WERI-Rb-1 (cell line): ENCODE data around the gene ZNF121.

Source experiments
- DNase-seq: peaks from one replicate; pipeline ENCODE4 v3.0.0-alpha.2; 2020
- H3K27ac ChIP-seq: fragments of 250-450 bp; sonication (Bioruptor Pico); 2 replicates; pipeline ENCODE4 v1.5.1; 2020; ENCODE audit warnings: mild to moderate bottlenecking, moderate library complexity
- H3K27me3 ChIP-seq: fragments of 250-450 bp; sonication (Bioruptor Pico); 2 replicates; pipeline ENCODE4 v1.5.1; 2021; ENCODE audit warnings: mild to moderate bottlenecking, low read depth, moderate library complexity; ENCODE audit not compliant: insufficient read depth, severe bottlenecking
- H3K36me3 ChIP-seq: fragments of 250-450 bp; sonication (Bioruptor Pico); 2 replicates; pipeline ENCODE4 v1.5.1; 2020; ENCODE audit warnings: mild to moderate bottlenecking, moderate library complexity
- H3K4me3 ChIP-seq: 2 replicates; pipeline ENCODE4 v1.5.1; 2011; ENCODE audit warnings: low read depth, mild to moderate bottlenecking, control low read depth, low read length
- H3K9me3 ChIP-seq: fragments of 250-450 bp; sonication (Bioruptor Pico); 2 replicates; pipeline ENCODE4 v1.5.1; 2021; ENCODE audit warnings: mild to moderate bottlenecking, moderate library complexity; ENCODE audit not compliant: severe bottlenecking
- TF ChIP-seq, protein P1 (sequence below): IDR thresholded peaks from 2 replicates; pipeline ENCODE4 v1.5.1; 2011; ENCODE audit warnings: low read depth, mild to moderate bottlenecking, control low read depth, inconsistent platforms, low read length

The ZNF121 gene

DNA sequence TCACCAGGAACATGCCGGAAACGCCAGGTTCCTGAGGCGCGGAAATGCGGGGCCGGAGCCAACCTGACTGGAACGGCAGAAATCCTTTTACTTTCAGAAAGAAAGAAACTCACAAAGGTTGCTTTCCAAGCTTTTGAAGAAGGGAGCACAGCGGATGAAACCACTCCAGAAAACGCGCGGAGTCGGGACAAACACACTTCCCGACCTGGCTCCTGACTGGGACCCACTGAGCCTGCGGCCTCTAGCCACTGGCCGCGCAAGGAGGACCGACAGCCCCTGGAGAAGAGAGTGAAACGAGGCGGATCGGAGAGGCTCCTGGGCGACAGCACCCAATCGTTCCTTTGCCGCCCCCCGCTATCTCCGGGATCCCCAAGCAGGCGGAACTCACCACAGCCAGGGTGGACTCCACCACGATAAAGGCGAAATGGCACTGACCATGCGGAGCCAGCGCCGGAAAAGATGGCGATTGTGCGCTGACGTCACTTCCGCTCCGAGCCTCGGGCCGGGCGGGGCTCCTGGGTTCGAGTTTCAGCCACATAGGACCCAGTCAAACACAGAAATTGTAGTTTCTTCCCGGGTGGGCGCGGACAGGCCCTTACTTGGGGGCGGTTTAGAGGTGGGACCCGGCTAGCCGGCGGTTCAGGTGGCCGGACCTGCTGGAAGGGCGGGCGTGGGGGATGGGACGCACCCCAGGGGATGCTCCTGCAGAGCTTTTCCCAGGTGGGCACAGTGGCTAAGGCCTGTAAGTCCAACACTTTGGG, at the start of gene ZNF121:
Gene ZNF121, minus strand, starts transcription at position 432 of the 761 bp plus-strand sequence. CDS start 16,407 bp downstream, outside the sequence.
- H3K27ac ChIP-seq, result peak within 1 kb of the TSS; percentile 89
- H3K9me3 ChIP-seq, result no peaks in the 10 kb centered on the region
- peak within 1 kb of the TSS; percentile 92 for H3K4me3 ChIP-seq
- H3K27me3 ChIP-seq, result no peaks in the 10 kb centered on the region
- peak; percentile 84 for DNase-seq
- peaks cover 16% of the 10 kb centered on the region for H3K36me3 ChIP-seq
- TF ChIP-seq, protein P1, sequence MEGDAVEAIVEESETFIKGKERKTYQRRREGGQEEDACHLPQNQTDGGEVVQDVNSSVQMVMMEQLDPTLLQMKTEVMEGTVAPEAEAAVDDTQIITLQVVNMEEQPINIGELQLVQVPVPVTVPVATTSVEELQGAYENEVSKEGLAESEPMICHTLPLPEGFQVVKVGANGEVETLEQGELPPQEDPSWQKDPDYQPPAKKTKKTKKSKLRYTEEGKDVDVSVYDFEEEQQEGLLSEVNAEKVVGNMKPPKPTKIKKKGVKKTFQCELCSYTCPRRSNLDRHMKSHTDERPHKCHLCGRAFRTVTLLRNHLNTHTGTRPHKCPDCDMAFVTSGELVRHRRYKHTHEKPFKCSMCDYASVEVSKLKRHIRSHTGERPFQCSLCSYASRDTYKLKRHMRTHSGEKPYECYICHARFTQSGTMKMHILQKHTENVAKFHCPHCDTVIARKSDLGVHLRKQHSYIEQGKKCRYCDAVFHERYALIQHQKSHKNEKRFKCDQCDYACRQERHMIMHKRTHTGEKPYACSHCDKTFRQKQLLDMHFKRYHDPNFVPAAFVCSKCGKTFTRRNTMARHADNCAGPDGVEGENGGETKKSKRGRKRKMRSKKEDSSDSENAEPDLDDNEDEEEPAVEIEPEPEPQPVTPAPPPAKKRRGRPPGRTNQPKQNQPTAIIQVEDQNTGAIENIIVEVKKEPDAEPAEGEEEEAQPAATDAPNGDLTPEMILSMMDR, result no peak

DNA sequence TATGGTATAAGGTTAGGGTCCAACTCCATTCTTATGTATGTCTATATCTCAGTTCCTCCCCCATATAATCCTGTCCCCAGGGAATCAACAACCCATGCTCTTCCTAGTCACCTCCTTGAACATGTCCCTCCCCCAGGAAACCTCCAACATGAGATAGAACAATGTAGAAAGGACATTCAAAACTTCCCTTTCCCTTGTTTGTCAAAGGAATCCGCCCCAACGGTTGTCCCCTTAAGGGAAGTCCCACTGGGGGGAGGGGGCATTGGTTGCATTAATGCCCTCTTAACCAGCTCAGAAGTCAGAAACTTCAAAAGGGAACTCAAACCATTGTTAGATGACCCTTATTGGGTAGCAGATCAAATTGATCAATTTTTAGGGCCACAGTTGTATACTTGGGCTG, 43.6 kb upstream of the ZNF121 start:
- no peak overlapping the region for H3K4me3 ChIP-seq
- H3K9me3 ChIP-seq, result no peaks in the 10 kb centered on the region
- H3K27me3 ChIP-seq, result no peaks in the 10 kb centered on the region
- DNase-seq, result no peak
- TF ChIP-seq, protein P1, result no peak
- peaks cover 12% of the 10 kb centered on the region for H3K36me3 ChIP-seq
- no peak overlapping the region for H3K27ac ChIP-seq

DNA sequence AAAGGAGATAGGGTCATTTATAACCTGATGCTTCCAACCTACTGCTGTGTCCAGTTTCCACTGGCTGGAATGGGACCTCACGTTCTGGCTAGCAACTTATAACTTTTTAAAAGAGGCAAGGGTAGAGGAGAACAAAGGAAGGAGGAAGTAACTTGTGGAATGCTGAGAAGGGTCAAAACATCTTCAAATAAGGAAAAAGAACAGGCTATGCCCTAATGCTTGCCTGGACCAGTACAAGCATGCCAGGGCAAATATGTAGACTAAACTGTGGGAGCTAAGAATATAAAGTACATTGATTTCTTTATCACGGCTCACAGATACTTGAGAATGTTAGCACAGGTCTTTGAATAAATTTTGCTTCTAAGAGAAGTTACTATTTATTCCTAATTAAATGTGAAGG, 38.2 kb upstream of the ZNF121 start:
- H3K27ac ChIP-seq, result no peak overlapping the region
- no peak overlapping the region for H3K4me3 ChIP-seq
- peaks cover 22% of the 10 kb centered on the region for H3K36me3 ChIP-seq
- no peak for DNase-seq
- TF ChIP-seq, protein P1, result no peak
- H3K27me3 ChIP-seq, result no peaks in the 10 kb centered on the region
- no peaks in the 10 kb centered on the region for H3K9me3 ChIP-seq

DNA sequence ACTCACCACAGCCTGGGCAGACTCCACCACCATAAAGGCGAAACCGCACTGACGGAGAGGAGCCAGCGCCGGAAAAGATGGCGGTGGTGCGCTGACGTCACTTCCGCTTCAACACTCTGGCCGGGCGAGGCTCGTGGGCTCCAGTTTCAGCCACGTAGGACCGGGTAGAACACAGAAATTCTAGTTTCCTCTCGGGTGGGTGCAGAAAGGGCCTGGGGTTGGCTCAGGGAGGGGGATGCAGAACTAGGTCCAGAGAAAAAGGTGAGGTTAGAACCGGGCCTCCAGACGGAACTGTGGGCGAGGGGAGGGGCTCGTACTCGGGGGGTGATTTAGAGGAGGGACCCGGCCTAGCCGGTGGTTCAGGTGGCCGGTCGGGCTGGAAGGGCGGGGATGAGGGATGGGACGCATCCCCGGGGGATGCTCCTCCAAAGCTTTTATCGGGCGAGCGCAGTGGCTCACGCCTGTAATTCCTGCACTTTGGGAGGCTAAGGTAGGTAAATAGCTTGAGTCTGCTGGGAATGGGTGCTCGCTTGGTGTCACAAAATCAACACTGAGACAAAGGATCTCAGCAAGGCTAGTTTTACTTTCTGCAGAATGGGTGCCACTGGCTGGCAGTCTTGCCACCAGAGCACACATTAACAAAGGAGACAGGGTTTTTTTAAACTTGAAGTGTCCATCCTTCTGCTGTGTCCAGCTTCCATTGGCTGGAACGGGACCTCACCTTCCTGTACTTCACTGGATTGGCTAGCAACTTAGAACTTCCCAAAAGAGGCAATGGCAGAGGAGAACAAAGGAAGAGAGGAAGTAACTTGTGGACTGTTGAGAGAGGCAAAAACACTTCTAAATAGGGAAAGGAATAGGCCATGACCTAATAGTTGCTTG, 37.1 kb upstream of the ZNF121 start, which contains the start of gene ZNF561:
Gene ZNF561, minus strand, starts transcription at position 77 of the 882 bp plus-strand sequence. CDS start 1,776 bp downstream, outside the sequence.
- H3K36me3 ChIP-seq, result peaks cover 31% of the 10 kb centered on the region
- H3K27ac ChIP-seq, result peak within 1 kb of the TSS; percentile 98
- H3K9me3 ChIP-seq, result no peaks in the 10 kb centered on the region
- peak within 1 kb of the TSS; percentile 66 for H3K4me3 ChIP-seq
- TF ChIP-seq, protein P1, result no peak
- DNase-seq, result peak; percentile 84
- no peaks in the 10 kb centered on the region for H3K27me3 ChIP-seq

DNA sequence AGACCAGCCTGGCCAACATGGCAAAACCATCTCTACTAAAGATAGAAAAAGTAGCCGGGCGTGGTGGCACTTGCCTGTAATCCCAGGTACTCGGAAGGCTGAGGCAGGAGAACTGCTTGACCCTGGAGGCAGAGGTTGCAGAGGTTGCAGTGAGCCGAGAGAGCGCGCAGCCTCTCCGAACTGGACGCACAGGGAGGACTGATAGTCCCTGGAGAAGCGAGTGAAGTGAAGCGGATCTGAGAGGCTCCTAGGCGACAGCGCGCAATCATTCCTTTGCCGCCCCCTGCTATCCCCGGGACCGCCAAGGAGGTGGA, 36.5 kb upstream of the ZNF121 start:
- H3K27me3 ChIP-seq, result no peaks in the 10 kb centered on the region
- DNase-seq, result no peak
- TF ChIP-seq, protein P1, result no peak
- peak overlapping the region; percentile 66 for H3K4me3 ChIP-seq
- peaks cover 34% of the 10 kb centered on the region for H3K36me3 ChIP-seq
- peak overlapping the region; percentile 98 for H3K27ac ChIP-seq
- H3K9me3 ChIP-seq, result no peaks in the 10 kb centered on the region
